ENCODE data around the gene FARSA. TPM values are rescaled to one million over a fixed set of nuclear protein-coding genes. Genes with fewer than 3 reads are reported as not detected.
A peak's percentile ranks its signal among the peaks of the same experiment; 100 is the strongest.

FARSA gene
- total and polyA plus RNA-seq, 2 of the 8 experiments (the other 6 are each of a cell fraction or from before 2014, with no cell fraction given) = 61.0 to 103 TPM

- Histone ChIP-seq H2BK120ac (replicated peaks; ENCODE audit: low read depth, low read length) (no peak overlapping the region), H2AFZ (ENCODE audit: low read length) (no peak overlapping the region), H3K23ac (ENCODE audit: insufficient read length) (no peak overlapping the region), H3K56ac (replicated peaks; ENCODE audit: insufficient read length, low read depth, low read length) (no peak overlapping the region), H4K5ac (ENCODE audit: insufficient read length, low read depth, low read length) (no peak overlapping the region), H2BK5ac (ENCODE audit: low read depth, low read length) (no peak overlapping the region; the same call in 1 of the 2 replicates), H3K9ac (replicated peaks in 1 of 4; ENCODE audit: extremely low read depth in 1 of 4, low read depth in 3 of 4, low read length in 3 of 4) (no peak overlapping the region), H3K14ac (ENCODE audit: insufficient read length) (no peak overlapping the region), H3K4me1 (replicated peaks in 1 of 4; ENCODE audit: control insufficient read depth in 3 of 4, insufficient read depth in 4 of 4, low read length in 3 of 4) (peaks cover 0 to 6% (median 0%) of the 10 kb centered on the region in 4 experiments; a peak in 2 of 7 replicates), H3K18ac (ENCODE audit: extremely low read depth, low read length) (no peak overlapping the region), H3K9me3 (ENCODE audit: insufficient read depth in 2 of 2, low read depth in 1 of 2, low read length in 1 of 2) (no peaks in the 10 kb centered on the region), H2BK12ac (ENCODE audit: low read depth, low read length) (0 out of 2 replicates have a peak overlapping the region, but pooled peaks have one; percentile 33), H3K23me2 (ENCODE audit: low read depth, low read length) (no peaks in the 10 kb centered on the region), H2BK20ac (ENCODE audit: low read length) (no peak overlapping the region), H4K20me1 (replicated peaks in 1 of 2; ENCODE audit: control insufficient read depth in 1 of 2, insufficient read depth in 2 of 2, low read length in 2 of 2) (no peaks in the 10 kb centered on the region), H2AK5ac (ENCODE audit: low read depth, low read length) (no peak overlapping the region), H3K79me2 (ENCODE audit: control insufficient read depth in 1 of 2, insufficient read depth in 2 of 2, low read length in 2 of 2) (no peaks in the 10 kb centered on the region), H3K27me3 (replicated peaks in 1 of 4; ENCODE audit: control insufficient read depth in 3 of 4, extremely low read depth in 1 of 4, insufficient read depth in 3 of 4, low read length in 3 of 4) (no peaks in the 10 kb centered on the region), H3K4me2 (ENCODE audit: insufficient read depth in 1 of 2, low read depth in 2 of 2, low read length in 2 of 2) (no peak overlapping the region), H4K91ac (replicated peaks; ENCODE audit: insufficient read length, low read length) (no peak overlapping the region), H2BK15ac (ENCODE audit: low read length) (no peak overlapping the region), H4K8ac (ENCODE audit: extremely low read depth, insufficient read depth, low read length) (no peak overlapping the region), H3K79me1 (ENCODE audit: low read depth, low read length) (no peaks in the 10 kb centered on the region), H3K4ac (replicated peaks; ENCODE audit: insufficient read length, low read depth, low read length) (no peak overlapping the region), H3K27ac (ENCODE audit: low read depth, low read length) (no peak overlapping the region), H3K36me3 (ENCODE audit: control insufficient read depth in 2 of 4, insufficient read depth in 4 of 4, low read length in 3 of 4) (no peaks in the 10 kb centered on the region), H3K4me3 (ENCODE audit: extremely low read depth in 1 of 4, insufficient read depth in 2 of 4, low read depth in 3 of 4, low read length in 4 of 4) (no peak overlapping the region)
- DNase-seq (ENCODE audit: low read depth in 1 of 2, low spot score in 2 of 2) (no peak), FAIRE-seq (no peak)
- CTCF ChIA-PET (ENCODE audit: partially characterized antibody) = interaction anchor here (3.3 to 7.6 kb wide), 2 partner anchors 10 to 124 kb away, joined by 20 to 154 read pairs; no protein-coding TSS in a partner anchor
- WGBS, 2 experiments (ENCODE audit: extremely low coverage in 1 of 2, insufficient coverage in 1 of 2, insufficient read length in 1 of 2, insufficient replicate concordance in 2 of 2, low coverage in 1 of 2, low lambda C conversion rate in 2 of 2, missing lambda C conversion rate in 1 of 2) = 92% methylated on average over 7 of the region's 7 CpGs; no CpG with 5 or more reads in 1 of the 2 experiments
- POLR2A ChIA-PET (ENCODE audit: partially characterized antibody) = no interaction called here
- TF ChIP-seq NRF1 (IDR thresholded peaks at IDR 0.05; ENCODE audit: low read depth, low read length) = no peak
- TF ChIP-seq RNF2 (IDR thresholded peaks at IDR 0.05; ENCODE audit: borderline replicate concordance, low read depth, low read length, missing control alignments, poor library complexity, severe bottlenecking) = no peak
- TF ChIP-seq SIX5 (IDR thresholded peaks at IDR 0.05; ENCODE audit: low read depth, low read length) = no peak
- no peak for TF ChIP-seq JUND (IDR thresholded peaks at IDR 0.05; ENCODE audit: low read length)
- no peak for TF ChIP-seq MAFK (IDR thresholded peaks at IDR 0.05; ENCODE audit: low read depth, low read length)
- TF ChIP-seq KDM5A (IDR thresholded peaks at IDR 0.05; ENCODE audit: low read length) = no peak
- TF ChIP-seq SAP30 (IDR thresholded peaks at IDR 0.05; ENCODE audit: insufficient read depth, insufficient replicate concordance, low read length) = no peak
- no peak for TF ChIP-seq TAF1 (IDR thresholded peaks at IDR 0.05; ENCODE audit: low read depth, low read length)
- TF ChIP-seq KDM1A (IDR thresholded peaks at IDR 0.05; ENCODE audit: borderline replicate concordance, low read length) = peak; percentile 95
- no peak for TF ChIP-seq ATF3 (IDR thresholded peaks at IDR 0.05; ENCODE audit: insufficient read depth, low read depth, low read length)
- TF ChIP-seq HDAC2 (IDR thresholded peaks at IDR 0.05; ENCODE audit: borderline replicate concordance in 1 of 2, low read depth in 2 of 2, low read length in 2 of 2) = peak in 1 of 2 experiments; percentile 57; a peak in 1 of 4 replicates
Observed at GRCh38 chr19:12970070-12970820, 36.7 kb upstream of the FARSA start.
